Neural cell (in vitro differentiated cells): ENCODE data around the gene BRF1.

Source experiments
- CTCF ChIP-seq: fragments of 450-650 bp; IDR thresholded peaks from 2 replicates; pipeline ENCODE4 v1.5.1; 2014; ENCODE audit warnings: antibody characterized with exemption, mild to moderate bottlenecking, moderate library complexity; ENCODE audit not compliant: poor library complexity, severe bottlenecking
- EP300 ChIP-seq: fragments of 450-650 bp; conservative IDR thresholded peaks from 2 replicates; pipeline ENCODE4 v1.6.1; 2014; ENCODE audit warnings: antibody characterized with exemption, mild to moderate bottlenecking, moderate library complexity; ENCODE audit not compliant: poor library complexity, severe bottlenecking
- EZH2 ChIP-seq: fragments of 200-600, 300-800 bp; shearing (Covaris generic), sonication (generic); IDR thresholded peaks from 2 replicates; pipeline ENCODE4 v1.6.1; 2014; ENCODE audit warnings: antibody characterized with exemption, low read length, borderline replicate concordance, mild to moderate bottlenecking; ENCODE audit not compliant: insufficient read depth, poor library complexity, severe bottlenecking
- MXI1 ChIP-seq: fragments of 450-650 bp; conservative IDR thresholded peaks from 2 replicates; pipeline ENCODE4 v1.6.1; 2014; ENCODE audit warnings: antibody characterized with exemption, mild to moderate bottlenecking; ENCODE audit not compliant: poor library complexity, severe bottlenecking
- POLR2AphosphoS5 ChIP-seq: IDR thresholded peaks from 2 replicates; pipeline ENCODE4 v1.6.1; 2012
- REST ChIP-seq: IDR thresholded peaks from 2 replicates; pipeline ENCODE4 v1.6.1; 2012; ENCODE audit warnings: borderline replicate concordance

DNA sequence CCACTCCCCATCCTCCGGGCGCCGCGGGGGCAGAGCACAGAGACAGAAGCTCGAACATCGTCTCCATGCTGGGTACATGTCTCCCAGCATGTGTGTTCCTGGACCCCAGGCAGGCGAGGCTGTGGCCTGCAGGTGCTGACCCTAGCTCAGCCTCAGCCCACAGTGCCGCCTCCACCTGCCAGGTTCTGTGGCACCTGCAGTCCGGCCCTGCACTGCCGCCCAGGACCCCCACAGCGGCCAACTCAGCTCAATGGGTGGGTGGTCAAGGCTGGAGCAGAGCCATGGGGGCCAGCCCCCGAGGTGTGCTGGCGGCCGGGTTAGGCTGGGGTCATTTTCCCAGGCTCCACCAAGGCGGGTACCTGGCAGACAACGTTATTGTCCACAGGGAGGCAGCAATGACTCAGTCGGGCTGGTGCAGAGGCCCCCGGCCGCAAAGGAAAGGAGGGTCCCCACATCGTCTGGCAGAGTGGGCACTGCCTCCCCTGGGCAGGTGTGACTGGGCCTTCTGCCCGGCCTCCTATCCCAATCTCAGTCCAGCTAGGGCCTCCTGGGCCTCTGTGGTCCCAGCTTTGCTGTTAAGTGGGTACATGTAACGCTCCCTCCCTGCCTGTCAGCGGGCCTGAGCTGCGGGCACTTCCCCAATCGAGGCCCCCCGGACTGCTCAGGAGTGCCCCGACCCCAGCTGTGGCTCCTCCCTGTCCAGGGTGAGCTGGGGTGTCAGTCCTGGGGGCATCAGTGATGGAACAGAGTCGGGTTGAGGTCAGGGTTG is 99.5 kb downstream of the BRF1 start:
- TF ChIP-seq CTCF, result no peak
- no peak for TF ChIP-seq EP300
- no peak for TF ChIP-seq MXI1
- TF ChIP-seq EZH2, result no peak
- no peak for TF ChIP-seq REST
- no peak for TF ChIP-seq POLR2AphosphoS5
